ENCODE results near the gene PIP5K1B.

Gene PIP5K1B

GRCh38 chr9:68704814-68705530, at the start of gene PIP5K1B:
TSS of gene PIP5K1B (plus strand) at chr9:68705240. CDS start at chr9:68822615, 117,375 bp downstream.
- no peaks in the 10 kb centered on the region for H3K36me3 ChIP-seq (ENCODE audit: control insufficient read depth, insufficient read depth, low read length)
- no peaks in the 10 kb centered on the region for H3K79me2 ChIP-seq
- H3K27ac ChIP-seq, result no peak within 1 kb of the TSS
- peak within 1 kb of the TSS; percentile 56 for H3K4me3 ChIP-seq (ENCODE audit: low read depth, low read length)
- TF ChIP-seq CTCF (IDR thresholded peaks at IDR 0.05), result no peak
- H3K4me2 ChIP-seq (ENCODE audit: low read length), result peak within 1 kb of the TSS; percentile 88
- no peaks in the 10 kb centered on the region for H3K27me3 ChIP-seq (ENCODE audit: control insufficient read depth, insufficient read depth, low read length)
- no peaks in the 10 kb centered on the region for H3K9me3 ChIP-seq (ENCODE audit: control insufficient read depth, low read length)
- H3K4me1 ChIP-seq, result peaks cover 2% of the 10 kb centered on the region
- H3K9ac ChIP-seq, result no peak within 1 kb of the TSS
- H2AFZ ChIP-seq, result peak within 1 kb of the TSS; percentile 75

- Histone ChIP-seq H3K9me3 (ENCODE audit: control insufficient read depth, low read length) (no peaks in the 10 kb centered on the region), H3K4me3 (ENCODE audit: low read depth, low read length) (no peak overlapping the region), H3K4me2 (ENCODE audit: low read length) (no peak overlapping the region), H2AFZ (no peak overlapping the region), H3K27ac (no peak overlapping the region), H3K9ac (no peak overlapping the region), H3K4me1 (no peaks in the 10 kb centered on the region), H3K36me3 (ENCODE audit: control insufficient read depth, insufficient read depth, low read length) (no peaks in the 10 kb centered on the region), H3K27me3 (ENCODE audit: control insufficient read depth, insufficient read depth, low read length) (no peaks in the 10 kb centered on the region), H3K79me2 (no peaks in the 10 kb centered on the region)
- TF ChIP-seq CTCF (IDR thresholded peaks at IDR 0.05), result no peak
Measured at GRCh38 chr9:68664036-68664435, 41.0 kb upstream of the PIP5K1B start.

GRCh38 chr9:68668127-68668526, 36.9 kb upstream of the PIP5K1B start:
- H3K9me3 ChIP-seq (ENCODE audit: control insufficient read depth, low read length), result no peaks in the 10 kb centered on the region
- no peak overlapping the region for H3K27ac ChIP-seq
- no peak overlapping the region for H3K4me2 ChIP-seq (ENCODE audit: low read length)
- no peaks in the 10 kb centered on the region for H3K4me1 ChIP-seq
- H3K27me3 ChIP-seq (ENCODE audit: control insufficient read depth, insufficient read depth, low read length), result no peaks in the 10 kb centered on the region
- no peak overlapping the region for H3K4me3 ChIP-seq (ENCODE audit: low read depth, low read length)
- H3K79me2 ChIP-seq, result no peaks in the 10 kb centered on the region
- H3K9ac ChIP-seq, result no peak overlapping the region
- H3K36me3 ChIP-seq (ENCODE audit: control insufficient read depth, insufficient read depth, low read length), result no peaks in the 10 kb centered on the region
- TF ChIP-seq CTCF (IDR thresholded peaks at IDR 0.05), result no peak
- no peak overlapping the region for H2AFZ ChIP-seq

GRCh38 chr9:68669218-68669617, 35.8 kb upstream of the PIP5K1B start:
- H3K9ac ChIP-seq, result no peak overlapping the region
- H2AFZ ChIP-seq, result no peak overlapping the region
- no peak for TF ChIP-seq CTCF (IDR thresholded peaks at IDR 0.05)
- H3K9me3 ChIP-seq (ENCODE audit: control insufficient read depth, low read length), result no peaks in the 10 kb centered on the region
- H3K27me3 ChIP-seq (ENCODE audit: control insufficient read depth, insufficient read depth, low read length), result no peaks in the 10 kb centered on the region
- H3K36me3 ChIP-seq (ENCODE audit: control insufficient read depth, insufficient read depth, low read length), result no peaks in the 10 kb centered on the region
- no peak overlapping the region for H3K4me3 ChIP-seq (ENCODE audit: low read depth, low read length)
- H3K4me1 ChIP-seq, result no peaks in the 10 kb centered on the region
- no peak overlapping the region for H3K4me2 ChIP-seq (ENCODE audit: low read length)
- H3K27ac ChIP-seq, result no peak overlapping the region
- no peaks in the 10 kb centered on the region for H3K79me2 ChIP-seq

- H3K4me1 ChIP-seq, result no peaks in the 10 kb centered on the region
- no peak overlapping the region for H2AFZ ChIP-seq
- no peak overlapping the region for H3K4me3 ChIP-seq (ENCODE audit: low read depth, low read length)
- no peak for TF ChIP-seq CTCF (IDR thresholded peaks at IDR 0.05)
- no peak overlapping the region for H3K27ac ChIP-seq
- no peak overlapping the region for H3K9ac ChIP-seq
- H3K36me3 ChIP-seq (ENCODE audit: control insufficient read depth, insufficient read depth, low read length), result no peaks in the 10 kb centered on the region
- H3K27me3 ChIP-seq (ENCODE audit: control insufficient read depth, insufficient read depth, low read length), result no peaks in the 10 kb centered on the region
- H3K4me2 ChIP-seq (ENCODE audit: low read length), result no peak overlapping the region
- H3K9me3 ChIP-seq (ENCODE audit: control insufficient read depth, low read length), result no peaks in the 10 kb centered on the region
- H3K79me2 ChIP-seq, result no peaks in the 10 kb centered on the region
Measured at GRCh38 chr9:68672215-68672614, 32.8 kb upstream of the PIP5K1B start.
